IPS-NIHi7 (cell line): Measurements from ENCODE around the gene DLGAP1.

ENCODE experiments used
- DNase-seq: peaks from one replicate; pipeline ENCODE4 v3.0.0; 2012; ENCODE audit warnings: mixed read lengths; ENCODE audit errors: extremely low spot score

The DLGAP1 gene

DNA sequence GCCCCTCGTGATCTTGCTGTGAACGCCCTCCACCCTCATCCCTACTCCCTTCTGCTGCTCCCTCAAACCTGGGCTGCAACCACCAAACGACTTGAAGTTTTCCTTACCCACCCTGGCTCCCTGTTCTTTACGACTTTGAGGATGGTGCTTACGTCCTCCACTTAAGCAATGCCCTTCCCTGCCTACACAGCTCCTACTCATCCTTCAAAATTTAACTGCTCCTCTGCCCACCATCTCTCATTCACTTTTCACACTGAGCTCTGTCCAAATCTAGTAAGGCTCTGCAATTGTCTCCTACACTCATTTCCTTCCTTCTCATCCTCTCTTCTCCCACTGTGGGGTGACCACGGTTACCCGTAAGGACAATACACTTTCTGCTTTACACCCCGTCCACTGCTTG lies 554.1 kb downstream of the DLGAP1 start:
- DNase-seq, result no peak

DNA sequence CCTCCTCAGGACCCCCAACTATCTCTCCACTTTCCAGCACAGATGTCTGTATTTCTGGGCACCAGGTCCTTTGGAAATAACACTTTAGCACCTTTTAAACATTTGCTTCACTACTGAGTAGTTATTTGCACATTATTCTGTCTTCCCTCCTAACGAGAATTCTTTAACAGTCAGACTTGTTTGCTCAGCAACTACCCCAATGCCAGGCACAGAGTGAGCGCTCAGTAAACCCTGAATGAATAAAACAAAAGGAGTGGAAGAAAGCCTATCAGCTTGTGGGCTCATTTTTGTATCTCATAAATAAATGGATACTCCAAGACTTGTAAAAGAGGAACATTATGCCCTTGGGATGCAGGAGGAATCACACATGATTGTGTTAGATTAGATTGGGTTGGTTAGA lies 554.8 kb downstream of the DLGAP1 start:
- no peak for DNase-seq

DNA sequence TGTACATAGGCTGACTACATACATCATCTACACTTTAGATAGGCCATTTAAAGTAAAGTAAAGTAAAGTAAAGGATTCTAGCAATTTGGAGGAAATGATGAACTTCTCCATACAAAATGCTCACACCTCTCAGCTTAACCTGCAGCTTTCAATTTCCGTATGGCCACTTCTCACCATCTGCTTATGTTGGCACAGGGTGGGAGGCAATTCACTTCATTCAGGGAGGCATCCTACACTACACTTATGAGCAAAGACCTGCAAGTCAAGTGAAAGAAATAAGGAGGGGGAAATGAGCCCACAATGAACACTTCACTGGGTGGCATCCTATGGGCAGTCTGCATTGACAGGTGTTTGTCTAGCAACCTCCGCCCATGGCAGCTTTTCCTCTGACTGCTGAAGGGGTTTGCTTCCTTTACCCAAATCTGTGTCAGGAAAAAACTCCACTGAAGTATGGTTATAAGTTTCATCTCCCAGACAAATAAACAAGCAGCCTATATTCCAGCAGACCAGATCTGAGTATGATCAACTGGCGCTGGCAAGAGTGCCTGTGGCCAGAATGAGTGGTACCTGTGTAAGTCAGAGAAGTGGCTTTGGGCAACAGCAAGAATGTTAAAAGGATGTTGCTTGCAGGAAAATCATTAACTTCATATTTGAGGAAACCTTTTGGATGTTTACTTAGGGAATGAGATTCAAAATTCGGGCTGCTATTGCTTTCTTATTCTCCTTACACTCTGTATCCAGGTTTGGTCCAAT lies 556.1 kb downstream of the DLGAP1 start:
- no peak for DNase-seq

- no peak for DNase-seq
Observed at GRCh38 chr18:3892152-3892551, 563.0 kb downstream of the DLGAP1 start.

- no peak for DNase-seq
Observed at GRCh38 chr18:3891245-3891644, 563.9 kb downstream of the DLGAP1 start.

GRCh38 chr18:3889803-3890202 lies 565.3 kb downstream of the DLGAP1 start:
- no peak for DNase-seq

GRCh38 chr18:3889121-3889520 lies 566.0 kb downstream of the DLGAP1 start:
- DNase-seq, result no peak

DNA sequence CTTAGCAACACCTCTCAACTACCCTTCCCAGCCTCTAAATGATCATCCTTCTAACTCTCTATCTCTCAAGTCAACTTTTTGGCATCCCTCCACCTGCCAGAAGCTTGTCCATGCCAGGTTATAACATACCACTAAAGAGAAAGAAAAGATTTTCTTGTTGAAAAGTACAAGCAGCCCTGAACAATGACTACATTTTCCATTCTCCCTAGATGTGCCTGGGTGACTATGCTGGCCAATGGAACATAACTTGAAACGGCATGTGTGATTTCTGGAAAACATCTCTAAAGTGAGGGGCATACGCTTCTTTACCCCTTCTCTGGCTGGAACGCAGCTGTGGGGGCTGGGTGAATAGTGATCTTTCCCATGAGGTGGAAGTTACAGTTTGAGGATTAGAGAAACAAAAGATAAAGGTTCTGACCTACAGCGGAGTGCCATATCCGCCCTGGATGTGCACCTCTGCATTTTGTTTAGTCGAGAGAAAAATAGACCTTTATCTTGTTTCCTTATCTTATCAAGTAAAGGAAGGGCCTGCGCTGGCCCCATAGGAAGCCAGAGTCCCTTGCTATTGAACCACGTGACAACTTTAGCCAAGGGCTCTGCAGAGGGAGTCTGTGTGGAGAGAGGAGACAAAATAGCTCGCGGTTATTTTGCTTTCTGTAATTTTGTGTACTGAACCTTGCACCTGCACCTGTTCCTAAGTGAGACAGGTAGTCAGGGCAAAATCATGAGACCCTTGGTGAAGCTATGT lies 568.4 kb downstream of the DLGAP1 start:
- no peak for DNase-seq

DNA sequence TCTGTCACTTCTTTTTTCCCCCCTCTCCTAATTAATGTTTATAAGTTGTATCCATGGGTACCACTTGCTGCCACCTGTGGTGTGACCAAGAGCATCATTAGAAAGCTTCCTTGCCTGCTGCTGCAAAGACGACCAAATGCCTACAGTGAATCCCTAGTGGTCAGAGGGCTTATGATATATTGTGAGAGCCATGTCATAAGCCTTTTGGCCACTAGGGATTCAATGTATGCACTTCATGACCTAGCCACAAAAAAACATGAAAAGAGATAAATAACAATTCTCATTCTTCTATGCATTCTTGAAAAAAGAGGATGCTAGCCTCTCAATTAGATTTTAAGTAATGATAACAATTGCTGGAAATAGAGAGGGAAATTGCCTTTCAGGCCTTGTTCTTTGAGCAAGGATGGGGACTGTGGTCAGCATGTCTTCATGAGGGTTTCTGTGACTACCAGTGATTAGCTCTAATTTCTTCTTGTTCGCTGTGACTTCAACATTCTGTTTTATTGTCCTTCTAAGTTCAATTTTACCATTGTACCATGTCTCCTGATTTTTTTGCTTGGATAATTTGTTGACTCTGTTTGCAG lies 569.8 kb downstream of the DLGAP1 start:
- DNase-seq, result peak; percentile 52

DNA sequence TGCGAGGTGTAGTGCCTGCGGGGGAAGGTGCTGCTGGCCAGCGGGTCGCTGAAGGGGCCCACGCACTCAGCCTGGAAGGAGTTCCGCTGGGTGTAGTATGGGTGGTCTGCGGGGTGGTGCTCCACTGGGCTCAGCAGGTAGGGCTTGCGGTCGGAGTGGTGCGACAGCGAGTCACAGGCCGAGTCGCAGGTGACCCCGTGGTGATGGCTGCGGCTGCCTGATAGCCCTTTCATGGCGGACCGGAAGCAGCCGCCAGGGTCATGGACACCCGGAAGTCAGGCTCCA lies 575.3 kb downstream of the DLGAP1 start:
- DNase-seq, result no peak

DNA sequence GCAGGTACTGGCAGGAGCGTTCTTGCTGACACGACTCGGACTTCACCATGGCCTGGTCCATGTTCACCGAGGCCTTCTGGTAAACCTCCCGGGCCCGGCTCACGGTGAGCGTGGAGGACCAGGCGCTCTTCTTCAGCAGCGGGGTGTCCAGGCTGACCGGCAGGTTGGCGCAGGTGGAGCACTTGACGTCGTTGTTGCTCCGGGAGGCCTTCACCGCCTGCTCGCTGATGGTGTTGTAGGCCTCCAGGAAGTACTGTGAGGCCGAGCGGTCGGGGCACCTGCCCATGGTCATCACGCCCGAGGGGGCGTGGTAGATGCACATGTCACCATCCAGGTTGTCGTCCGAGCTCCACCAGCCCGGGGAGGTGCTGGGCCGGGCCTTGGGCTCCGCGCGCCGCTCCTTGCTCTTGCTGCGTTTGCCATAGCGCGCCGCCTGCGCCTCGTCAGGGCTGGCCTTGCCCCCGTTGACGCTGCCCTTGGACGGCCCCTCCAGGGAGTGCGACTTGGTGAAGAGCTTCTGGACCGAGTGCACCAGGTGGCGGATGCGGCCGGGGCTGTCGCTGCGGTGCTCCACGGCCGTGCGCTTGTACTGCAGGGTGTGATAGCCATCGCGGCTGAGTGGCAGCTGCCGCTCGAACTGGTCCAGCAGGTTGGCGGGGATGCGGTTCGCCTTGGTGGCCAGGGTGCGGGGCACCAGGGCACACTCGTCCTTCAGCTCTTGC lies 575.8 kb downstream of the DLGAP1 start:
- DNase-seq, result no peak

GRCh38 chr18:3878401-3878800 lies 576.7 kb downstream of the DLGAP1 start:
- no peak for DNase-seq

GRCh38 chr18:3877678-3878077 lies 577.4 kb downstream of the DLGAP1 start:
- no peak for DNase-seq

GRCh38 chr18:3875961-3876360 lies 579.1 kb downstream of the DLGAP1 start:
- DNase-seq, result no peak

DNA sequence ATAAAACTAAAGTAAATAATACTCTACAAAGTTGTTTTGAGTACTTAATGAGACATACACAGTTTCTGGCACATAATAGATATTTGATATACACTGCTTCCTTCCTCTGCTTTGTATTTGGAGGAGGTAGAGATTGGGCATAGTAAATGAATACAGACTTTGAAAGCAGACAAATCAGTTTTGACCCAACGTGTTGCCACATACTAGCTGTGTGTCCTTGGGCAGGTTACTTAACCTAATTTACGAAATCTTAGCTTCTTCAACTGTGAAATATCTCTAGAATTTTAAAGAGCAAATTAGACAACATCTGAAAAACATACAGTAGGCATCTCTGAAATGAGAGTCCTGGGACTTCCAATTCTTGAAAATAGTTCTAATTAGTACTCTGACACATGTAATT lies 579.7 kb downstream of the DLGAP1 start:
- DNase-seq, result no peak

- no peak for DNase-seq
Observed at GRCh38 chr18:3874581-3874980, 580.5 kb downstream of the DLGAP1 start.

DNA sequence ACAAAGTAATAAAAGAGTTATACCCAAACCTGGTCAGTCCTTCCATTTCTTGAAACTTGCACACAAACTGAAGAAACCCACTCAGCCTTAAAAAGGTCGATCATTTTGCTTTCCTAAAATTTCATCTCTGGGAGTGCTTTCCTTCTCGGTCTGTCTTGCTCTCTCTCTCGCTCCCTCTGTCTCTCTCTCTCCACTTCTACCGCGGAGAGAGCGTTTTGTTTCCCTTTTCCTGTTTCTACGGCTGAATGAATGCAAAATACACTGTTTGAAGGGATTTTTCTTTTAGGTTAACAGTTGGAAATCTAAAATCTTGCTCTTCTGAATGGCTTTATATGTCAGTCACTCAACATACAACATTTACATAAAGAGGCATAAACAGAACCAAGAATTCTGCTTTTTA lies 581.0 kb downstream of the DLGAP1 start:
- DNase-seq, result no peak

GRCh38 chr18:3873698-3874097 lies 581.4 kb downstream of the DLGAP1 start:
- DNase-seq, result no peak

GRCh38 chr18:3873211-3873610 lies 581.9 kb downstream of the DLGAP1 start:
- no peak for DNase-seq

DNA sequence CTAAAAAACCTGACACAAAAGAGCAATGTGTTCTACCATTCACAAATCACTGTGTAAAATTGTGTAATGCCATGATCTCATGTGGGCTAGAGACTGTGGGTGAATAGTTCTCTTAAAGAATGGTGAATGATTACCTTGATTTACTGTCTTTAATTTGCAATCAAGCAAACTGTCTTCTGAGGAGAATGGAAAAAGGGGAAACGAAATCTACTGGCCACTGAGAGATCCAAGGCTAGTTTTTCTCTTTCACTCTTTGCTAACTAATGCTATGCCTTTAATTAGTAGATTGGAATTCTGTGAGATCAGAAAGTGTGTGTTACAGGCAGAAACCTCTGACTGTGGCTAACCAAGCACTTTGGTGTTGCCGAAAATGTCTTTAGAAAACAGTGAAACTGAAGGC lies 582.5 kb downstream of the DLGAP1 start:
- DNase-seq, result no peak

GRCh38 chr18:3871687-3872086 lies 583.4 kb downstream of the DLGAP1 start:
- DNase-seq, result no peak

DNA sequence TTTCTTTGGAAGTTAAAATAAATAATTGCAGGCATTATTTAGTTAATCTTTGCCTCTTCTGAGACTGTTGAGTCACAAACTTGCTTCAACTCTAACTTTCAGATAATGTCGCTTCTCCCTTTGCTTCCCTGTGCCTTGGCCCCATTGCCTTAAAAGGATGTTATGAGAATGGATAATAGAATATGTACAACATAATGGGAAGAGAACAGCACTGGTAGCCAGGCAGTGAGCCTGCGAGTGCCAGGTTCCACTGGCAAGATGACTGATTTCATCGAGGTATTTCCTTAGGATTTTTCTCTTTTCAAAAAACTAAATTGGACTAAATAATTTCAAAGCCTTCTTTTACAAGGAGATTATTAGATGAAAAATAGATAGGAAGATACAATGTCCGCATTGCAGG lies 584.2 kb downstream of the DLGAP1 start:
- no peak for DNase-seq

GRCh38 chr18:3869848-3870247 lies 585.3 kb downstream of the DLGAP1 start:
- DNase-seq, result peak; percentile 43
